Caco-2 (cell line): ENCODE measurements around the gene TAF5. TPM values are rescaled to one million over a fixed set of nuclear protein-coding genes. Genes with fewer than 3 reads are reported as not detected.
"Not testable (repeated sequence)": the region's sequence is repeated elsewhere in the genome, so short reads cannot be mapped to it uniquely, and the experiment has no call there.

Experiments
- BruUV-seq: library from RNA; stranded (reverse); fragments of 400-500 nt; replicated peaks from 2 replicates; lab custom pipeline; 2021; lab: Mats Ljungman, UMichigan
- CTCF ChIA-PET: fragments of 300-600 bp; sonication (Branson Sonifier 250); formaldehyde crosslinking; loops from one replicate; lab custom pipeline; 2022; ENCODE audit warnings: antibody characterized with exemption; lab: Charles Lee
- POLR2A ChIA-PET: fragments of 300-600 bp; sonication (Branson Sonifier 250); formaldehyde crosslinking; loops from one replicate; lab custom pipeline; 2022; ENCODE audit warnings: antibody characterized with exemption; lab: Charles Lee
- DNase-seq, 2 experiments: peaks; one replicate each; pipeline versions ENCODE4 v3.0.0 to v3.0.0-alpha.2; 2020 to 2022
- H3K27me3 ChIP-seq: replicated peaks from 2 replicates; pipeline ENCODE4 v1.6.0; 2011; ENCODE audit warnings: low read length; ENCODE audit not compliant: control insufficient read depth, insufficient read depth
- H3K36me3 ChIP-seq: 2 replicates; pipeline ENCODE4 v1.5.1; 2011; ENCODE audit warnings: low read length; ENCODE audit not compliant: control insufficient read depth, insufficient read depth
- H3K4me1 ChIP-seq: fragments of 250-450 bp; sonication (Bioruptor Pico); 2 replicates; pipeline ENCODE4 v1.5.1; 2020; ENCODE audit warnings: mild to moderate bottlenecking
- H3K4me3 ChIP-seq: 2 replicates; pipeline ENCODE4 v1.5.1; 2011; ENCODE audit warnings: low read depth, mild to moderate bottlenecking, control low read depth, low read length
- H3K9me3 ChIP-seq: fragments of 250-450 bp; sonication (Bioruptor Pico); 2 replicates; pipeline ENCODE4 v1.5.1; 2020; ENCODE audit warnings: mild to moderate bottlenecking, moderate library complexity
- H3K27ac Mint-ChIP-seq: one replicate; pipeline ENCODE4 v1.8.0; 2022; ENCODE audit warnings: mixed read lengths; ENCODE audit not compliant: unreplicated experiment
- H3K27me3 Mint-ChIP-seq: one replicate; pipeline ENCODE4 v1.8.0; 2022; ENCODE audit warnings: mixed read lengths; ENCODE audit not compliant: insufficient read depth, unreplicated experiment
- H3K36me3 Mint-ChIP-seq: one replicate; pipeline ENCODE4 v1.8.0; 2022; ENCODE audit warnings: mild to moderate bottlenecking, mixed read lengths; ENCODE audit not compliant: insufficient read depth, unreplicated experiment
- H3K4me1 Mint-ChIP-seq: one replicate; pipeline ENCODE4 v1.8.0; 2022; ENCODE audit warnings: low read depth, mixed read lengths; ENCODE audit not compliant: unreplicated experiment
- H3K4me3 Mint-ChIP-seq: one replicate; pipeline ENCODE4 v1.8.0; 2022; ENCODE audit warnings: mild to moderate bottlenecking, moderate library complexity, mixed read lengths; ENCODE audit not compliant: unreplicated experiment
- H3K9me3 Mint-ChIP-seq: one replicate; pipeline ENCODE4 v1.8.0; 2022; ENCODE audit warnings: mixed read lengths; ENCODE audit not compliant: unreplicated experiment
- CTCF ChIP-seq, 2 experiments: fragments of 200-600 bp in 1 of 2; IDR thresholded peaks; 1 replicate in 1 of 2; 2 replicates in 1 of 2; pipeline versions ENCODE4 v1.5.1 to v1.8.0; 2011 to 2022; ENCODE audit warnings: antibody characterized with exemption in 1 of 2, control low read depth in 1 of 2, inconsistent platforms in 1 of 2, low read depth in 1 of 2, low read length in 1 of 2, mild to moderate bottlenecking in 1 of 2, moderate library complexity in 1 of 2; ENCODE audit not compliant: insufficient read depth in 1 of 2, severe bottlenecking in 1 of 2, unreplicated experiment in 1 of 2
- intact Hi-C: fragments of 100-400 bp; cut with micrococcal nuclease; formaldehyde crosslinking; loops from one replicate; pipeline ENCODE4 v1.10.0; 2022; ENCODE audit not compliant: unreplicated experiment
- total RNA-seq: library from RNA; stranded (reverse); gene quantifications from 2 replicates; pipeline ENCODE4 v1.2.3, GENCODE V29; 2022

Gene TAF5
- total RNA-seq, 1 experiment from 2014 or later, result 6.3 TPM

GRCh38 chr10:103355906-103356599 is 11.7 kb upstream of the TAF5 start:
- no peak for TF ChIP-seq CTCF (IDR thresholded peaks at IDR 0.05; ENCODE audit: insufficient read depth in 1 of 2, low read depth in 1 of 2, low read length in 1 of 2, severe bottlenecking in 1 of 2, unreplicated experiment in 1 of 2)
- intact Hi-C loops, result no loop called here
- POLR2A ChIA-PET, result no interaction called here
- CTCF ChIA-PET, result no interaction called here
- Histone ChIP-seq H3K9me3 (no peaks in the 10 kb centered on the region), H3K36me3 (no peaks in the 10 kb centered on the region), H3K27me3 (no peaks in the 10 kb centered on the region), H3K4me3 (no peak overlapping the region), H3K4me1 (no peaks in the 10 kb centered on the region; the same call in 1 of the 2 replicates)
- Mint-ChIP-seq H3K4me3 (no peak overlapping the region), H3K27me3 (no peaks in the 10 kb centered on the region), H3K9me3 (no peaks in the 10 kb centered on the region), H3K36me3 (no peaks in the 10 kb centered on the region), H3K4me1 (no peaks in the 10 kb centered on the region), H3K27ac (no peak overlapping the region)
- DNase-seq, result no peak
- no TSS peak for BruUV-seq

GRCh38 chr10:103359493-103359892 is 8.3 kb upstream of the TAF5 start:
- H3K9me3 Mint-ChIP-seq, CTCF ChIA-PET, H3K4me3 ChIP-seq, POLR2A ChIA-PET, BruUV-seq, H3K9me3 ChIP-seq, H3K36me3 Mint-ChIP-seq, H3K27me3 Mint-ChIP-seq, H3K4me3 Mint-ChIP-seq, H3K27ac Mint-ChIP-seq, H3K4me1 Mint-ChIP-seq, H3K27me3 ChIP-seq, H3K4me1 ChIP-seq, intact Hi-C loops, DNase-seq, H3K36me3 ChIP-seq: not testable (repeated sequence)

GRCh38 chr10:103360791-103361190 is 7.0 kb upstream of the TAF5 start:
- H3K36me3 Mint-ChIP-seq, H3K4me1 ChIP-seq, H3K4me3 ChIP-seq, H3K27ac Mint-ChIP-seq, BruUV-seq, DNase-seq, POLR2A ChIA-PET, H3K36me3 ChIP-seq, H3K9me3 ChIP-seq, H3K4me1 Mint-ChIP-seq, H3K27me3 ChIP-seq, H3K27me3 Mint-ChIP-seq, CTCF ChIA-PET, H3K4me3 Mint-ChIP-seq, H3K9me3 Mint-ChIP-seq: not testable (repeated sequence)
- intact Hi-C loops, result loop anchor here (1.0 kb wide), 1 partner anchor 9 kb away; the partner anchor contains the start of gene PCGF6

DNA sequence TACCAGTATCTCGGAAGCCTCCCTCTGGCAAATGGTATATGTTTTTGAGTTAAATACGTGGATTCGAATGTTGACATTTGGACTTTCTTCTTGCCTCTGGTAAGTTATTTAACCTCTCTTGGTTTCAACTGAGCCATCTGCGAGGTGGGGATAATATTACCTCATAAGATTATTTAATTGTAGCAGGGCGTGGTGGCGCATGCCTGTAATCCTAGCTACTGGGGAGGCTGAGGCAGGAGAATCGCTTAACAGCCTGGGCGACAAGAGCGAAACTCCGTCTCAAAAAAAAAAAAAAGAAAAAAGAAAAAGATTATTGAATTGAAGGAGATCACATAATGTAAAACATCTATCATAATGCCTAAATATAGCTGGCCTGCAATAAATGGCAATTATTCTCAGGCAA is 396 bp upstream of the TAF5 start:
- Histone ChIP-seq H3K4me1 (0 out of 2 replicates have a peak, but pooled peaks cover 6% of the 10 kb centered on the region), H3K4me3 (peak overlapping the region; percentile 82), H3K9me3 (no peaks in the 10 kb centered on the region), H3K27me3 (no peaks in the 10 kb centered on the region), H3K36me3 (no peaks in the 10 kb centered on the region)
- no peaks in the 10 kb centered on the region for H3K4me1 Mint-ChIP-seq
- peak overlapping the region; percentile 97 for H3K4me3 Mint-ChIP-seq
- TSS peak; percentile 100 for BruUV-seq
- CTCF ChIA-PET, result no interaction called here
- TF ChIP-seq CTCF (IDR thresholded peaks at IDR 0.05; ENCODE audit: insufficient read depth in 1 of 2, low read depth in 1 of 2, low read length in 1 of 2, severe bottlenecking in 1 of 2, unreplicated experiment in 1 of 2), result no peak
- peak in 1 of 2 experiments; percentile 10 for DNase-seq
- POLR2A ChIA-PET, result interaction anchor here (0.6 to 2.7 kb wide), 3 partner anchors 17 to 782 kb away, joined by 3 to 14 read pairs (median 10); partner anchors contain the start of genes ATP5MK, PCGF6 and PDCD11
- intact Hi-C loops, result loop anchor here (5.0 kb wide), 1 partner anchor 450 kb away; the partner anchor contains the start of gene CNNM2
- H3K27me3 Mint-ChIP-seq, result no peaks in the 10 kb centered on the region
- no peaks in the 10 kb centered on the region for H3K9me3 Mint-ChIP-seq
- peaks cover 7% of the 10 kb centered on the region for H3K36me3 Mint-ChIP-seq
- H3K27ac Mint-ChIP-seq, result peak overlapping the region; percentile 89
